SIG-M5 (cell line): ENCODE results near the gene HTR4.

Experiments
- DNase-seq: peaks from one replicate; lab custom pipeline; 2025; lab: John Stamatoyannopoulos, UW

Gene HTR4

DNA sequence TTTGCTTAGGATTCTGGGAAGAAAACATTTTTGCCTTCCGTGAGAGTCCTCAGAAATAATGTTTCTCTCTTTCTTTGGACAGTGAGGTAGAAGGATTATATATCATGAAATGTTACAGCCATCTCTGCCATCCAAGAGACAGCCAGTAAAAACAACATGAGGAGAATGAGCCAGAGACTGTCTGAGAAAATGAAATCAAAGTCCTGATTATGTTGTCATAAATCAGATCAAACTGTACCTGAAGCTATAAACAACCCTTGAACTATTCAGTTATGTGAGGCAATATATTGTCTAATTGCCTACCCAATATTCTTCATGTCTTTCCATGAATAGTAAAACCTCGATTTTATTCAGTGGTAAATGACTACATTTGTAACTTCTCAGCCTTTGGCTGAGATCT is 9.2 kb upstream of the HTR4 start:
- no peak for DNase-seq

DNA sequence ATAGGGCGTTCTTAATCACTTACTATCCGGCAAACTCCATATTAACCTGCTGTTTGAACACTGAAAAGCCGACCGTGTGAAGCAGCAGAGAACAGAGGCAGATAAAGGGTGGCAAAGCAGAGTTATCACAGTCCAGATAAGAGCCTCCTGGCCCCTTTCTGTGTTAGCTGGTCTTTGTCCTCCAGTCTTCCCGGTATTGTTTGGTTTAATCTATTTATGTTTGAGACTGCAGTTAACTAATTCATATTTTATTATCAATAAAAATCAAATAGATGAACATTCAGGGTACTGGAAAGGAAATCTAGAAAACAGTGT is 6.0 kb upstream of the HTR4 start:
- no peak for DNase-seq

DNA sequence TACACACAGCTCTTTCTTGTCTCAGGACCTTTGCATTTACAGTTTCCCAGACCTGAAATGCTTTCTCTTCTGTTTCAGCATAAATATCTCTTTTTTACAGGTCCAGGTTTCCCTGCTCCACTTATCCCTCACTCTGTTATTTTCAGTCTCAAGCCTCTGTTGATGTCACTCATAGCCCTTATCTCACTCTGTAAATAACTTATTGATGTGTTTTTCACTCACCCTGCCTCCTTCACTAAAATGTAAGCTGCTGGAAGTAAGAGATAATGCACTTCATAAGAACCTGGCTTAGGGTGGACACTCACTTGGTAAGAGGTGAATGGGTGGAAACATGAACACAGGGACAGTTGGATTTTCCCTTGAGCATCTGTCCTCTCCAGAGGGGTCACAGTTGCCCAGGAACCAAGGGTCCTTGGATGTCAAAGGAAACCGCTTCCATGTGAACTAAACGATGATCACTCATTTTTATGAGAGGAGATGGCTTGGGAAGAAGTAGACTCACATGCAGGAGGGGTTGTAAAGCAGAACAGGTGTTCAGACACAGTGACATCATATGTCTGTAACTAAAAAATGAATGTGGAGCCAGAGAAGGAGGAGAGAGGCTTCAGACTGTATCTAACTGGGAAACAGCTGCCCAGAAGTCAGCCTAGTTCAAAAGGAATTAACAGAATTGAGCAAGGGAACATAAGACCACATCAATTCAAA is 5.5 kb upstream of the HTR4 start:
- no peak for DNase-seq

DNA sequence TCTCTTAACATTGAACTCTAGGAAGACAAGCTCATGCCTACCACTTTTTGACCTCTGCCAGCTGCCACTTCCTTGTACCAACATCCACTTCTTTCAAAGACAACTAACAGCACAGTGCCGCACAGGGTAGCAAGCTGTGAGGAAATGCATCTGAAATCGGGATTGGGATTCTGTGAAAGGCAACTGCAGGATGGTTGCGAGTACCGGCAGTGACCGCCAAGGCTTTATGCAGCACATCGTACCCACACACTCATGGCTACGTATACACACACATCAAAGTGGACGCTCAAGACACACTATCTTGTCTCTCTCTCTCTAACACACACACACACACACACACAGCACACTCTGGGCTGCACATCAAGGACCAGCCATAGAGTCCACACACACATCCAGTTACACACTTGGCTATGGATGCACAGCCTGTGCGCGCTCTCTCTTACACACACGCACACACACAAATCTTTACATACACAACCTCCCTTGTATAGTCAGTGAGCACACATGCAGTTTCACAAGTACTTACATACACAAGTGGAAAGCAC is 964 bp downstream of the HTR4 start:
- no peak for DNase-seq

DNA sequence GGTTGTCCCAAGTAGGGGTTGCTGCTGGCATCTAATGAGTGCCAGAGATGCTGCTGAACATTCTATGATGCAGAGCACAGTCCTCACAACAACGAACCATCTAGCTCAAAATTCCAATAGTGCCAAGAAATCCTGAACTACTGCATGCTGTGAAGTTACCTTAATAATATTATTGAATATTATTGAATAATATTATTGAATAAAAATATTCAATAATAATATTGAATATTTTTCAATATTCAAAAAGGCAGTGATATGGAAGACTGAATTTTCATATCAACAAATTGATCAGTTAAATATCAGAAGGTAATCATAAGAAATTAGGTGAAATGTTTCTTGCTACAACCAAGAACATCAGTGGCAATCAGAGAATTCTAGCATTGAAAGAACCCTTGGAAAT is 2.8 kb downstream of the HTR4 start:
- DNase-seq, result no peak

DNA sequence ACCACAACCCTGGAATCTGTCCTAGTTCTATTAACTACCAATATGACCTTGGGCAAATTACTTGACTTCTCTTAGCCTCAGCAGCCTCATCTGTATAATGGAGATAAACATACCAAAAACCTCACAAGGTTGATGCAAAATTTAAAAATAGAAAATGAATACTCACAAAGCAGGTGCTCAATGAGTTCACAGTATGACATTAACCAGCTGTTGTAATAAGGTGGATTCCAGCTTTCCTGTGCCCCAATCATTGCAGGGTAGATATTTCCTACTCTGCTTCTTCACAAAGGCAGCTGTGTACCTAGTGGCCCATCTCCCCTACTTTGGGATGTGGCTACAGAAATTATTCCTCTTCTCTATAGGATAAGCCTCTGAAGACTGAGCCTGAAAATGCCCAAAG is 8.8 kb downstream of the HTR4 start:
- no peak for DNase-seq

DNA sequence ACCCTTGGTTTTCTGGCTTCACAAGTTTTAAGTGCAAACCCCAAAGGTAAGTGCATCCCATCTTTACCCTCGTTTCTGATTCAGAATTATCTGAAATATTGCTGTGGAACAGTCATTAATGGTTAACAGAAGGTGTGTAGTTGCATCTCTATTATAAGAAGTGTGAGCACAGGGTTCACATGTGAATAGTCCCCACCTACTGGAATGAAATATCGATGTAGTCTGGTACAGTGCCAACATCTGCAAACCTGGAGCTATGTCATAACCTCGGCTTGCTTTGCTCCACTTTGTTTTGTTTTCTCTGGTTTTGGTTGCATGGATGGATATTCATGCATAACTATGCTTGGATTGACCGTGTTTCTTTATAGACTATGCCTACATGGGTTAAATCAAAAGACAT is 12.6 kb downstream of the HTR4 start:
- no peak for DNase-seq

DNA sequence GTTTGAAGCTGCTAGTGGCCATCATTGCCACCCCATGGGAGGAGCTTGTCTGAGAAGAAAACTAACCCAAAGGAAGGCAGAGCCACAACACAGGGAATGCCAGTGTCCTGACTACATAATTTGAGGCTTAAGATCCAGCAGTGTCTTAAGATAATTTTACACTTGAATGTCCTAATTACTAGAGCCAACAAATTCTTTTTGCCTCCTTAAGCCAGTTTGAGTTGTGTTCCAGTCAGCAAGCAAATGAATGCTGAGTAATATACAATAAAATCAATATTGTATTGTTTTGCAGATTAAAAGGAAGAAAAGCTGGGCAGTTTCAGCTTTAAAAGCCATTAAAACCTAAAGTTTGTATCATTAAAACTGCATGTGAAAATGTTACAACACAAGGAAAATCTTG is 13.9 kb downstream of the HTR4 start:
- DNase-seq, result no peak

DNA sequence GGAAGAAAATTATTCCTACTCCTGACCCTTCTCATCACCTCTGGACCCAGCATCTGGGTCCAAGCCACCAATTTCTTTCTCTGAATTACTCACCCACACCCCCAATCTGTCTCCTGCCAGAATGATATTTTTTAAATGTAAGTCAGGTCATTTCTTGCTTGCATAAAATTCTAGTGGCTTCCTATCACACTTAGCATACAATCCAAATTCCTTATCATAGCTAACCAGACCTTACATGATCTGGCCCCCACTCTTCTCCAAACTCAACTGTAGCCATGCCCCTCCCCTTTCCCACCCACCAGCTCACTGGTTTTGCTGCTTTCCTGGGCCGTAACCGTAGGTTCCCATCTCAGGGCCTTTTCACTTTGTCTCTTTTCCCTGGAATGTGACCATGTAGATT is 15.2 kb downstream of the HTR4 start:
- no peak for DNase-seq

DNA sequence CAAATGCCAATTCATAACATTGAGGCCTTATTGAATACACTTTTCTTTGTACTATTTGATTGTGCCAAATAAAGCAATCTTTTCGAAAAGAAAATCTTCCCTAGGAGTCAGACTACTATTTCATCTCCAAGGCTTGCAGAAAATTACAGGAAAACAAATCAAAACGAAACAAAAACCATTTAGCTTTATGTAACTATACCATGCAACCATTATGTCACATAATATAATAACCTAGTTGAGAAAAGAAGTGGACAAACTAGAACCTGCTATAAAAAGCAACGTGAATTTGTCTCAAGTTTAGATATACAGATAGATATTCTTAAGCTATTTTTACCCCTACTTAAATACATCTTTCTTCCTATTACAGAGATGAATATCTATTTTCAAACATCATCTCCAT is 18.0 kb downstream of the HTR4 start:
- DNase-seq, result no peak

DNA sequence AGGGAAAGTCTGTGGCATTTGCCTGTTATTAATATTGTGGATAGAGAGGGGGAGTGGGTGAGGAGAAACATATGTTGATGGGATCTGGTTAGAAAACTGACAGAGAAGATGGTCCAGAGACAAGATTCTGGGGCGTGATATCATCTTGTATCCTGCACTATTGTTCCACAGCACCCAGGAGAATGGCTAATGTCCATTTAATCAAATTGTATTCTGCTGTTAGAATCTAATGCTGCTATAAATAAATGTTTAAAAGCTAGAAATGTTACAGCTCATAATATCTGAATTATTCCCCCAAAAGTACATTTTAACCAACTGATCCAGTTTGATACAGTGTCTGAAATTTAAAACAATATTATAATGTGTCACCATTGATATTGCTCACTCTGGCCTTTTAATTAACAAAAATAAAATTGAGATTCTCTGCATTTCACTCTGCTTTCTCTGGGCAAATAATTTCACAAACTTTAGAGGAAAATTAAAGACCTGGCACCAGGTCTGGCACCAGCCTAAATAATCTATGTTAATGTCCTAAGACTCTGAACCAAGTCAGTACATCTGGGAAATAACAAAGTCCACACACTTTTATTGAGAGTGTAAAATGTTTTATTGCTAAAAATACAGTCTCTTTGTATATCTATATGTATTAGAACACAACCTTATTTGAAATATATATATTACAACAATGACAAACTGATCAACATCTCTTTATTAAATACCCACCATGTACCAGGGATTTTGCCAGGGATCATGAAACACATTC is 18.8 kb downstream of the HTR4 start:
- DNase-seq, result no peak

DNA sequence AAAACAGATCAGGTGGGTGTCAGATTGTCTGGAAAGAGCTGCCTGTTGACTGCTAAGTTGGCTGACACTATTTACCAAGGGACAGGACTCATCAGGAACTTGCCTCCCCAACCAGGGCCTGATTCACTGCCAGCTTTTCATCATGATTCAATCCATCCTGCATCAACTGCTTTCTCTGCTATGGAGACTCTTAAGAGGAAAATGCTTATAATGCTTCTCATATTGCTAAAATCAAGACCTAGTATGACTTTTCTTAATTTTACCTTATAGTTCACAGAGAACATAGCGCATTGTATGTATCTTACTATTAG is 21.3 kb downstream of the HTR4 start:
- no peak for DNase-seq

DNA sequence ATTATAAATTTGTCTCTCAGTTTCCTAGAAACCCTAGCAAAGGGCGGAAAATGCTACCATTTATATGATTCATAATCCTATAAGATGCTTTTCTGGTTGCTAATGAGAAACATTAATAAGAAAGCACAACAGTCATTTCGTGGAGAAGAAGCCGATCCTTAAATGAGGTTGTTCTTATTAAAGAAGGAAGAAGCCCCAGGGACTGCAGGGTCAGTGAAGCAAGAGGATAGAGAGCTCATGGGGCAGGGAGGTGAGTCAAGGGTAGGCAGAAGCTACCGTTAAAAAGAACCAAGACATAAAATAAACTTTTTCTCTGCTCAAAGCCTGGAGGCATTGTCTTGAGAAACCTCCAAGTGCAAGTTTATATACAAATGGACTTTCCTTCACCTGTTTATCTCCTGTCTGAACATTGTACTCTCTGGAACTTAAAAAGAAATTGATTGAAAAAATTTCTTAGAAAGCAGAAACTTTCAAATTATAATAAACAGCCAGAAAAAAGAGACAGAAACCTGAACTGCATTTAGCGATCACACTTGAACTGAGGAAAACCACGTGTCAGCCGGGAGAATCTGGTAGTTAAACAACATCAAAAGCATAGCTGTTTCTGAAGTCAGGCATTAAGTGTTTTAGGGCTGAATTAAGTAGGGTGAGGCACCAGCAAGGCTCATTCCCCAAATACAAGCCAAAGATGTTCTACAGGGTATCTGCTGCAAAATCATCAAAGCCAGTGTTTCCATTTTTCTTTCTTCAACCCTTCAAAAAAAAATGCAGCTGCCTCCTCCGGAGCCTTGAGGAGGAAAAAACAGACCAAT is 21.9 kb downstream of the HTR4 start:
- DNase-seq, result no peak

DNA sequence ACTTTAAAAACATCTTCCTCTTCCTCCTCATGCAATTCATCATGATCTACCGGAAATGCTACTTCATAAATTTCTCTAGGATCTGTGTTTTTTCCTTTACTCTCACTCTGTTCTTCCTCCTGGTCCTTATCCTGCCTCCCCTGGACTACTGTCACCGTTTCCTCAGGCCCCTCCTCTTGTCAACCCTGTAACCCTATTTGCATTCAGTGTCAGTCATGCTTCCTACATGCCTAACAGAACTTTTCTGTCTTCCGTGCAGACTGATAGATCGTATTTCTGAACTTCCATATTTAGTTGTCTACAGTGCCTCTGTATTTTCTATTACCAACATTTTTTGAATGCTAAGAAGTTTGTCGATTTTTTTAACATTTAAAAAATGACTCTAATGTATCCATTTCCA is 27.3 kb downstream of the HTR4 start:
- DNase-seq, result no peak

DNA sequence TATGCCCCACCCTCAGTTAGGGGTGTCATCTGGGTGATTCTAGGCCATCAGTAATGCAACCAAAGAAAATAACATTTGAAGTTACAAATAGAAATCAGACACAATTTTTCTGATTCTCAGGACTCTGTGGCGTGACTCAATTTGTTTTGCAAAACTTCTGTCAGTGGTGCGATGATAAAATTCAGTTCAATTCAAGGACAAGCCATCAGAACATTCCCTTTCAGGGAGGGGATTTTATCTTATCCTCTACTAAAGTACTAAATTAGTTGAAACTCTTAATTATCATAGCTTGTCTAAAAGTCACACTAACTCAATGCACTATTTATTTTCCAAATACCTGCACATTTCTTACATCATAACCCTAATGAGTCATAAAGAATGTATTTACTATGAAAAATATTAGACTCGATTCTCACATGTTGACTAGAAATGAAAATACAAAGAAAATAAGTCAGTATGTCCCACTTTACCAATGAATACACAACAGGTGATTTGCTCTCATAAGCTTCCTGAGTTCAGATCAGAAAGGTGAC is 28.2 kb downstream of the HTR4 start:
- DNase-seq, result no peak

DNA sequence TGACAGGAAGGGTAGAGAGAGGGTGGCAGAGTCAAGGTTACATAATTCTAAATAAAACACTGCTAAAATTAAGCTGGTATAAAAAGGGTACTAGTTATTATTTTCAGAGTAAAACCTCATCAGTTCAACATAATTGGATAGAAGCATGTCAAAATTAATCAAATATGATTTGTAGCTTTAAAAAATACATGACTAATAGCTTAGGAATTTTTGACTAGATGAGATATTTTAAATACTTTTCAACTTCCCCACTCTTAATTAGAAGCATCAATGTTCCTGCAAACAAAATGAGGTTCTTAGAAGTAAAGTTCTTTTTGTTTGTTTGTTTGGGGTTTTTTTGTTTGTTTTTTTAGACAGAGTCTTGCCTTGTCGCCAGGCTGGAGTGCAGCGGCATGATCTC is 29.1 kb downstream of the HTR4 start:
- no peak for DNase-seq

DNA sequence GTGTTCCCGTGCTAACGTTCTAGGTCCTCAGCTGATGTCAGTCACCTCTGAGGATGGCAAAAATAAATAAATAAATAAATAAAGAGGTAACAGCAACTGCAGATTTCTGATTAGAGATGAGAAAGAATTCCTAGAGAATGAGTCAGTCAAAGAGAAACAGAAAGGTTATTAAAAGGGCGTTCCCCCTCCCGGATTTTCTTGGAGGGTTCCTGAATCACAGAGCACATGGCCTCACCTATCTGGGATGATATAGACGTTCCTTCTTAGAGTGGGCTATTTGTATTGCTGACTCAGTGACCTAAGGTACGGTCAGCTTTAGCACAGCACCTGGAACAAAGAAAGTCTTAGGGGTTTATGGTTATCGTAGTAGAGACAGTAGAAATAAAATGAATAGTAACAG is 30.6 kb downstream of the HTR4 start:
- DNase-seq, result no peak

DNA sequence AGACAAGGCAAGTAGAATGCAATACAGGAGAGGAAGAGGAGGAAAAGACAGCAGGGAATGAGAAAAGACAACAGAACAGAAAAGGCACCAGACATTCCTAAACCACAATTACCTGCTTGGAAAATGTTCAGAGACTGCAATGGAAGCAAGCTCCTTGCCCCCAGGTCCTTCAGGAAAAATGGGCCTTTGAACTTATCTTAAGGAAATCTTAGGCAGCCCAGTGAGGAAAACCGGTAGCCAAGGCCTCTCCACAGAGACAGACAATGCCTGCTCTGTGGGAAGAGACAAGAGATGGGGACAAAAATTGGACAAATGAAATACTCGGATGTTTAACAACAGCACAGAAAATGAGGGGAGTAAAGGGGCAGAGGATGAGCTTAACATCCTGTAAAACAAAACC is 31.2 kb downstream of the HTR4 start:
- DNase-seq, result no peak

DNA sequence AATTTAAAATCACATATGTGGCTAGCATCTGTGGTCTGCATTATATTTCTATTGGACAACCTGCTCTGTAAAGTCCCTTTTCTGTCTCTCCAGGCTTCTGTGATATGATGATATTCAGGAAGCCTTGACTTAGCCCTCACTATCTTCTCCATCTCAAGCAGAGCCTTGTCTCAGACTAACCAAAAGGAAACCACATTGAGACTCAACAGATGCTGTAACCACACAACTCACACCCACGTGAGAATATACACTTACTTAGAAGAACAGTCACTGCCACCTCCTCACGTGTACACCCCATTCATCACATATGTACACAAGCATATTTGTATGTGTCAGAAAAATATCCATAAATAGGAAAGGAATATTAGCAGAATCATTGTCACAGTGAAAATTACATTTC is 33.6 kb downstream of the HTR4 start:
- DNase-seq, result no peak

DNA sequence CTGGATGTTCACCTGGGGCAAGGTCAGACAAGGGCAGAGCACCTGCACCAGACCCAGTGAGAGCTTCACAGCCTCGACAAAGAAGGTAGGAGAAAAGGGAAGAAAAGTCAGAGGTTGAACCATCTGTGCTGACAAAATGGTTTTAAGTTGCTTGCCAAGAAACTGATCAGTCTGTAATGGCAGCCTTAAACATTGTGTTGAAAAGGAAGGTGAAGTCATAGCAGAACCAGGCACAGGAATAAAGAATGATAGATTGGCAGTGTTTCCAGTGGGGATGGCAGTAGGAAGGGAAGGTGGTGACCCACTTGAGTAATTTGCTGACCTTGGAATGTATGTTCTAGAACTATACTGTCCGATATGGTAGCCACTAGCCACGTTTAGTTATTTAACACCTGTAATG is 34.2 kb downstream of the HTR4 start:
- no peak for DNase-seq

DNA sequence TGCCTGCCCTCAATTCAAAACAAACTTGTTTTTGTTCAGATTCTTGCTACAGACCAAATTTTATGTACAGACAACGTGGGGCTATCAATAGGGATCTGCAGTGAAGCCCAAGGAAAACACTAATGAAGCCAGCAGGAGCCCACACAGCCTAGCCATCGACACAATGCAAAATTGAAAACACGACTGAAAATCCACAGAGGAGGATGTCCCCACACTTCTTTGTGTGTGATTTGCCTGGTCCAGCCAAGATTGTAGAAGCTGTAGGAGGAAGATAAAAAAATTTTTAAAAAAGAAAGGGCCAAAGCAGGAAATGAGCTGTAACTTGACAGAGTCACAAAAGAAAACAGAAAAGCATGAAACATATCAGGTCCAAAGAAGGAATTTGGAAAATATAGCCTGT is 34.8 kb downstream of the HTR4 start:
- no peak for DNase-seq

DNA sequence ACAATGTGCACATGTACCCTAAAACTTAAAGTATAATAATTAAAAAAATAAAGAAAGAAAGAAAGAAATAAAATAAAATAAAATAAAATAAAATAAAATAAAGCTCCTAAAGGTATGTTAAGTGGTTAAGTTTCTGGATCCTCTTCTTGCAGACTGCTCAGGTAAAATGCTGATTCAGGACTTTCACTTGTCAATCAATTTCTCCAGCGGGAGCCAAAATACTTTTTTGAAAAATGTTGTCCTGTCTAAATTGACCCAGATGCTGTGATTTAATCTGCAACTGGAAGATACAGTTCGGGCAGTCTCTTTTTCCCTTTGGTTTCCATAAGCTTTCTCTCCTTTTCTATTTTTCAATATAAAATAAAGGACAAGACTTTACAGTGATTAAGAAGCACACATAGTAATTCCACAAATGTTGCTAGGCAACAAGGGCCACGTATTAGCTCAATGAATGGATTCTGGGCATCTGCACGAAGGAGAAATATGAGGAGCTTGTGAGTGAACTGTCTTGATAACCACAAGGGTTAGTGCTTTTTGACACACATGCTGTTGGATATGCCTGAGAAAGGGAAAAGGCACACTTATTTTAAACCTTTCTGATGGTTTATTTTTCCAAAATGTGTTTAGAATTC is 38.6 kb downstream of the HTR4 start:
- no peak for DNase-seq
